Adrenal gland (tissue), 12 donors: ENCODE data around the gene TGFBR1. TPM values are rescaled to one million over a fixed set of nuclear protein-coding genes. Genes with fewer than 3 reads are reported as not detected.

Source experiments
- DNase-seq, 7 donors: peaks; one replicate each; pipeline ENCODE4 v3.0.0-alpha.2; 2019 to 2020
- H3K27ac ChIP-seq, 5 donors: fragments of 200-600 bp; sonication (generic) in 4 of 5; 1 replicate in 3 of 5; 2 replicates in 2 of 5; pipeline versions ENCODE4 v1.5.1 to v1.8.0; 2016 to 2020; ENCODE audit warnings: mild to moderate bottlenecking in 1 of 5
- H3K27me3 ChIP-seq: fragments of 200-600 bp; 2 replicates; pipeline ENCODE4 v1.8.0; 2021
- H3K36me3 ChIP-seq, 2 donors: fragments of 200-600 bp; replicated peaks in 1 of 2; 1 replicate in 1 of 2; 2 replicates in 1 of 2; pipeline versions ENCODE4 v1.5.1 to v1.8.0; 2018 to 2022
- H3K4me1 ChIP-seq, 2 donors: fragments of 200-600 bp; replicated peaks in 1 of 2; 1 replicate in 1 of 2; 2 replicates in 1 of 2; pipeline versions ENCODE4 v1.5.1 to v1.8.0; 2018 to 2021
- H3K4me3 ChIP-seq, 4 donors: fragments of 200-600 bp; sonication (generic) in 3 of 4; one replicate each; pipeline ENCODE4 v1.5.1; 2016 to 2018
- H3K9me3 ChIP-seq, 3 donors: fragments of 200-600 bp; sonication (generic) in 1 of 3; replicated peaks in 1 of 3; 1 replicate in 2 of 3; 2 replicates in 1 of 3; pipeline versions ENCODE4 v1.5.1 to v1.8.0; 2016 to 2021
- CTCF ChIP-seq, 6 experiments: fragments of 450-650 bp in 4 of 6; fragments of 200-600 bp in 2 of 6; sonication (generic) in 1 of 6; IDR thresholded peaks; 1 replicate in 5 of 6; 2 replicates in 1 of 6; pipeline versions ENCODE4 v1.5.1 to v1.8.0; 2016 to 2021; ENCODE audit warnings: antibody characterized with exemption in 6 of 6, mild to moderate bottlenecking in 2 of 6, moderate library complexity in 1 of 6
- POLR2A ChIP-seq, 2 donors: fragments of 450-650 bp; IDR thresholded peaks; one replicate each; pipeline ENCODE4 v1.6.1; 2017; ENCODE audit warnings: antibody characterized with exemption in 2 of 2, mild to moderate bottlenecking in 2 of 2, moderate library complexity in 1 of 2
- WGBS, 4 donors: extraction: QIAGEN DNeasy Blood & Tissue Kit in 2 of 4; methylation state at CpG; one replicate each; pipeline versions ENCODE4 v1.1.5 to v1.1.7; 2013 to 2017; 5-methylcytosine and 5-hydroxymethylcytosine counted together
- intact Hi-C, 2 donors: fragments of 100-400 bp; cut with DNase I; formaldehyde crosslinking; loops; one replicate each; pipeline versions ENCODE4 v1.14.1 to v1.15.0; 2022 to 2023
- polyA plus RNA-seq, 3 donors: library from polyadenylated mRNA; stranded (reverse); fragments of 200-250 nt in 2 of 3; fragments of 350-450 nt in 1 of 3; fragmentation: Illumina TruSeq in 1 of 3; extraction: RNeasy Lipid Tissue Mini Kit (QIAGEN cat#74804) in 1 of 3; gene quantifications; one replicate each; pipeline ENCODE4 v1.2.3, GENCODE V29; 2013 to 2014
- total RNA-seq, 9 donors: library from RNA; depleted of rRNA in 4 of 9; stranded (reverse); fragments of >200 nt in 4 of 9; fragments of 120-200 nt in 1 of 9; fragmentation: NEBNext Ultra II Directional in 1 of 9; extraction: Animal tissue kit (Norgen Biotek cat#: 25700) in 1 of 9; gene quantifications; one replicate each; pipeline versions ENCODE4 v1.1.0 to v1.2.4, GENCODE V29; 2013 to 2023
- donor health status: healthy with polysubstance abuse.
- donor health status: Bipolar disorder and iron deficiency.
- donor health status: DM: yes; HTN: yes; CAD: no.
- donor health status: DM: no; HTN: no; CAD: no.
- donor health status: DM: no; HTN: no; CAD: no.
- donor health status: DM: yes; HTN: yes; CAD: no.

TGFBR1 gene
- total and polyA plus RNA-seq, 12 donors = 5.5 to 38.5 (median 25.4) TPM

DNA sequence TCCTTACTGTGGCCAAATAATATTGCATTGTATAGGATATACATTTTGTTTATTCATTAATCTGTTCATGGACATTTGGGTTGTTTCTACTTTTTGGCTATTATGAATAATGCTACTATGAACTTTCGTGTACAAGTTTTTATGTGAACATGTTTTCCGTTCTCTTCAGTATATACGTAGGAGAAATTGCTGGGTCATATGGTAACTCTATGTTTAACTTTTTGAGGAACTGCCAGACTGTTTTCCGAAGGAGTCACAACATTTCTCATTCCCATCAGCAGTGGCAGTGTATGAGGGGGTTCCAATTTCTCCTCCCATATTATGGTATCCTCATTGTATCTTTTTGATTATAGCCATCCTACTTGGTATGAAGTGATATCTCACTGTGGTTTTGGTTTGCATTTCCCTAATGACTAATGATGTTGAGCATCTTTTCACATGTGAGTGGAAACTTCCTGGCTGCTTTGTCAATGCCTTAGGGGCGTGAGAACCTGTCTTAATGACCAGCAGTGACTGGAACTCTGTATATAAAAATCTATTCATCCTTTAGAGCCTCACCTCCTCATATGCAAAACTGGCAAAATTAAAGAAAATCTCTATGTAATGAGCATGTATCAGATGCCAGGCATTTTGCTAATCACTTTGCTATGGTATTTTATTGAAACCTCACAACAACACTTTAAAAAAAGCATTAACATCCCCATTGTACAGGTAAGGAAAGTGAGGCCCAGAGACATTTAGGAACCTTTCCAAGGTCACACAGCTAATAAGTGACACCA, 47.8 kb upstream of the TGFBR1 start:
- intact Hi-C loops = no loop called here
- Histone ChIP-seq H3K4me3 (no peak overlapping the region), H3K27ac (peak overlapping the region in 2 of 5 donors; percentile 68 to 79), H3K4me1 (peaks cover 0 to 30% of the 10 kb centered on the region in 2 donors), H3K27me3 (no peaks in the 10 kb centered on the region), H3K9me3 (no peaks in the 10 kb centered on the region), H3K36me3 (peaks cover 0 to 10% of the 10 kb centered on the region in 2 donors)
- TF ChIP-seq CTCF (IDR thresholded peaks at IDR 0.05) (no peak), POLR2A (IDR thresholded peaks at IDR 0.05) (no peak)
- no peak for DNase-seq
- 78 to 82% (median 78%) methylated on average over 5 of the region's 5 CpGs for WGBS, 4 donors

DNA sequence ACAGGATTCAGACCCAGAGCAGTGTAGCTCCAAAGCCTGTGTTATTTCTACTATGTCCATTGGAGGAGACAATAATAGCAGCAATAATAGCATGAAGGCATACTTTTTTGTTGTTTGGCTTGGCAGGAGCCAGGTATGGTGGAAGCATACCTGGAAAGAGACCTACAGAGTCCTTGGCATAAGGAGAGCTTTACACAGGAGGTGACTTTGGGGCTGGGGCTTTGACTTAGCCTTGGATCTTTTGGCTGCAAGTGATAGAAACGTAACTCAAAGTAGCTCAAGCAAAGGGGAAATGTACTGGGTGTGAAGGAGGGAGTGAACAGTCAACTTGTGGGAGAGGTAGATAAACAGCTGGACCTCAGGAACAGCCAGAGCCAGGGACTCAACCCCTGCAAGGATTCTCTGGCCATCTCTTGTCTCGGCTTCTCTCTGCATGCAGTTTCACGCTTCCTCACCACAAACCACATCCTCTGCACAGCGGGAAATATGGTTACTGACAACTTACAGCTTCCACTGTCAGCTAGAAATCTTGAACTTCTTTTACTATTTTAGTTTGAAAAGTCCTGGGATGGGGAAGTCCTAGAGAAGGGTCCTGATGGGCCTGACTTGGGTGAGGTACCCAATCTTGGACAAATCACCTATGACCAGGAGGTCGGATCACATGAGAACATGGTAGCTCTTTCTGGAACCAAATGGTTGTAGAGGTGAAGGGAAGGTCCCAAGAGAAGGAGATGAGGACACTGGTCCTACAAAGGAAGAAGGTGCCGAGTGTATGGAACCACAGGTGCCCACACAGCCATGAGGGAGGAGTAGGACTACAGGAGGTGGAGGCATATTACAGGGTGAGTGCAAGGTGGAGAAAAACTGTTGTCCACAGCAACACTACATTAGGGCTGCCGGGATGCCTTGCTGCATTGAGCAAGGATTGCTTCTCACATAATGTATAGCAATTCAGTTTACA, 47.0 kb upstream of the TGFBR1 start:
- intact Hi-C loops = no loop called here
- peak overlapping the region in 4 of 5 donors; percentile 26 to 79 (median 48) for H3K27ac ChIP-seq

DNA sequence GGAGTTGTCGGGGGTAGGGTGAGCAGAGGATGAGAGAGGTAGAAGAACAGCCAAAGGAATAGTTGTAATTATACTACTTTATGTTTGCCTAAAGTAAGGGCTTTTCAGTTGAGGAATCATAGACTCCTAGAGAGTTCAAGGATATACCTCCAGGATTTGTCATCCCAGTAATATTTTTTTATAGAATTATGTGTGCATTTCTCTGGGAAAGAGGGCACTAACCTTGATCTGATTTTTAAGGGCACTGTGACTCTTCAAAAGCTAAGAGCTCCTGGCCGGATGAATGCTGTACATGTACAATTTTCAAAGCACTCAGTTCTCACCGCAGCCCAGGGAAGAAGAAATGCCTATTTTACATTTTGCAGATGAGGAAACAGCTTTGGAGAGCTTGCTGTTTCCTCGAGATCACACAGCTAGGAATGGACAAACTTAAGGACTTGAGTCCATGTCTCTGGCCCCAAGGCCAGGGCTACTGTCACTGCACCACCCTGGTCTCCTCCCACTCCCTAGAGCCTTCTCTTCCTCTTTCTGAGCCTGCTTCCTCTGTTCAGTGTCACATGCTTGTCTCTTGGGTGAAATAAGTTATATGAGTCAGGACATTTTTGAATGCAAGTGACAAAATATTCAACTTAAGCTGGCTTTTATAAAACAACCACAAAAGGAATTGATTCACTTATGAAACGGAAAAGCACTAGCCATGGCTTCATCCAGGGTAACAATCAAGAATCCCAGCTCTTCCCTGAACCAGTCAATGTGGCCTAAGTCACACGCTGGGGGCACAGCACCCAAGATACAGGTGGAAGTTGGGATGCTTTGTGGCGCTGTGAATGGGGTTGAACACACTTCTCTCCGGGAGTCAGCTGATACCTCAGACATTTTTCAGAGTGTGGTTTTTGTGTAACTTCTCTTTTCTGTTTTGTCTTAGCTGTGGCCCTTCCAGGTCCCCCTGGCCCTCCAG, 45.7 kb upstream of the TGFBR1 start:
- Histone ChIP-seq H3K27ac (peak overlapping the region in 4 of 5 donors; percentile 26 to 79 (median 48)), H3K4me3 (no peak overlapping the region), H3K4me1 (peaks cover 0 to 30% of the 10 kb centered on the region in 2 donors), H3K36me3 (peaks cover 0 to 32% of the 10 kb centered on the region in 2 donors), H3K27me3 (no peaks in the 10 kb centered on the region), H3K9me3 (no peaks in the 10 kb centered on the region)
- peak in 5 of 7 donors; percentile 47 to 74 (median 64) for DNase-seq
- intact Hi-C loops = no loop called here
- peak in 1 of 2 donors; percentile 20 for TF ChIP-seq POLR2A (IDR thresholded peaks at IDR 0.05)
- no peak for TF ChIP-seq CTCF (IDR thresholded peaks at IDR 0.05)
- WGBS, 4 donors = 59 to 70% (median 69%) methylated on average over 8 of the region's 8 CpGs

More for the DNA sequence above, 47.0 kb upstream of the TGFBR1 start:
- Histone ChIP-seq H3K27me3 (no peaks in the 10 kb centered on the region), H3K4me3 (no peak overlapping the region), H3K36me3 (peaks cover 0 to 19% of the 10 kb centered on the region in 2 donors), H3K4me1 (peaks cover 0 to 30% of the 10 kb centered on the region in 2 donors), H3K9me3 (no peaks in the 10 kb centered on the region)
- TF ChIP-seq CTCF (IDR thresholded peaks at IDR 0.05) (no peak), POLR2A (IDR thresholded peaks at IDR 0.05) (no peak)
- DNase-seq = peak in 4 of 7 donors; percentile 6 to 63 (median 44)
- 73 to 83% (median 79%) methylated on average over 7 of the region's 7 CpGs for WGBS, 4 donors
